GM12878 (cell line): Measurements from ENCODE around the gene SPR. TPM values are rescaled to one million over a fixed set of nuclear protein-coding genes. Genes with fewer than 3 reads are reported as not detected.

Experiments
- ATAC-seq: fragments of 200-7000 bp; cut with Tn5 transposase; 3 replicates; pipeline ENCODE4 v1.9.1; 2020; ENCODE audit warnings: mild to moderate bottlenecking, moderate library complexity
- BruUV-seq: library from RNA; stranded (reverse); fragments of 400-500 nt; replicated peaks from 2 replicates; lab custom pipeline; 2021; lab: Mats Ljungman, UMichigan
- CTCF ChIA-PET: fragments of 300-600 bp; sonication (Branson Sonifier 250); formaldehyde crosslinking; extraction: SDS; loops from one replicate; lab custom pipeline; 2021; ENCODE audit warnings: inconsistent platforms; lab: Yijun Ruan, JAX
- POLR2A ChIA-PET: fragments of 350-600 bp; formaldehyde crosslinking; extraction: SDS; loops from one replicate; lab custom pipeline; 2021; ENCODE audit warnings: inconsistent platforms; lab: Charles Lee
- RAD21 ChIA-PET: fragments of 300-600 bp; sonication (Branson Sonifier 250); formaldehyde crosslinking; loops from one replicate; lab custom pipeline; 2023; ENCODE audit warnings: antibody characterized with exemption; ENCODE audit not compliant: unreplicated experiment; lab: Charles Lee
- SMC1A ChIA-PET: fragments of 300-600 bp; sonication (Branson Sonifier 250); formaldehyde crosslinking; loops from one replicate; lab custom pipeline; 2023; ENCODE audit not compliant: unreplicated experiment, uncharacterized antibody; lab: Charles Lee
- DNase-seq: peaks from one replicate; pipeline ENCODE4 v3.0.0-alpha.2; 2011; ENCODE audit warnings: low read depth, low spot score
- FAIRE-seq: peaks from 3 replicates; lab custom pipeline; 2011; peaks lifted over from hg19 to GRCh38; lab: Jason Lieb, UNC
- H2AFZ ChIP-seq: 2 replicates; pipeline ENCODE4 v1.6.0; 2011; ENCODE audit warnings: low read depth, low read length, control low read depth; ENCODE audit not compliant: control insufficient read depth
- H3K27ac ChIP-seq: 2 replicates; pipeline ENCODE4 v1.5.1; 2011; ENCODE audit warnings: control low read depth; ENCODE audit not compliant: control insufficient read depth, insufficient read depth
- H3K27me3 ChIP-seq, 2 experiments: replicated peaks in 1 of 2; 2 replicates each; pipeline versions ENCODE4 v1.6.0 to v1.6.1; 2011; ENCODE audit warnings: low read length in 1 of 2; ENCODE audit not compliant: control insufficient read depth in 2 of 2, insufficient read depth in 2 of 2
- H3K36me3 ChIP-seq, 2 experiments: 2 replicates each; pipeline ENCODE4 v1.5.1; 2011; ENCODE audit warnings: low read length in 1 of 2; ENCODE audit not compliant: control insufficient read depth in 2 of 2, insufficient read depth in 2 of 2
- H3K4me1 ChIP-seq: 2 replicates; pipeline ENCODE4 v1.6.1; 2011; ENCODE audit warnings: mild to moderate bottlenecking, low read length, moderate library complexity, mixed read lengths; ENCODE audit not compliant: control insufficient read depth, insufficient read depth
- H3K4me2 ChIP-seq: 2 replicates; pipeline ENCODE4 v1.6.0; 2011; ENCODE audit warnings: control low read depth; ENCODE audit not compliant: control insufficient read depth, insufficient read depth
- H3K4me3 ChIP-seq: fragments of 200-600 bp; sonication (generic); 2 replicates; pipeline ENCODE4 v1.5.1; 2016
- H3K79me2 ChIP-seq: 2 replicates; pipeline ENCODE4 v1.6.0; 2011; ENCODE audit warnings: low read length; ENCODE audit not compliant: control insufficient read depth, insufficient read depth
- H3K9ac ChIP-seq: 2 replicates; pipeline ENCODE4 v1.8.0; 2011; ENCODE audit warnings: low read length, control low read depth, mixed read lengths; ENCODE audit not compliant: control insufficient read depth, insufficient read depth
- H3K9me3 ChIP-seq: replicated peaks from 3 replicates; pipeline ENCODE4 v1.5.1; 2011; ENCODE audit warnings: mild to moderate bottlenecking, low read length; ENCODE audit not compliant: control insufficient read depth, insufficient read depth
- H4K20me1 ChIP-seq: 2 replicates; pipeline ENCODE4 v1.6.0; 2011; ENCODE audit not compliant: control insufficient read depth, insufficient read depth
- BCL11A ChIP-seq: IDR thresholded peaks from 2 replicates; pipeline ENCODE4 v1.6.1; 2011; ENCODE audit warnings: low read depth, low read length
- CBFB ChIP-seq: IDR thresholded peaks from 2 replicates; pipeline ENCODE4 v1.6.1; 2016; ENCODE audit warnings: antibody characterized with exemption, low read depth
- CTCF ChIP-seq, 3 experiments: IDR thresholded peaks in 2 of 3; conservative IDR thresholded peaks in 1 of 3; 2 replicates each; pipeline ENCODE4 v1.5.1; 2011; ENCODE audit warnings: low read depth in 3 of 3, low read length in 3 of 3, mild to moderate bottlenecking in 3 of 3, control low read depth in 2 of 3, moderate library complexity in 2 of 3, inconsistent platforms in 1 of 3, mixed read lengths in 1 of 3; ENCODE audit not compliant: control insufficient read depth in 2 of 3, insufficient read depth in 1 of 3; ENCODE audit errors: extremely low read depth in 1 of 3
- EED ChIP-seq: sonication (generic); IDR thresholded peaks from 2 replicates; pipeline ENCODE4 v1.6.1; 2016; ENCODE audit warnings: antibody characterized with exemption, low read depth
- GATAD2B ChIP-seq: fragments of 450-650 bp; conservative IDR thresholded peaks from 2 replicates; pipeline ENCODE4 v1.6.1; 2017; ENCODE audit warnings: low read depth, mild to moderate bottlenecking, moderate library complexity
- MEF2B ChIP-seq: fragments of 450-650 bp; IDR thresholded peaks from 2 replicates; pipeline ENCODE4 v1.6.1; 2018; ENCODE audit warnings: mild to moderate bottlenecking, moderate library complexity; ENCODE audit not compliant: partially characterized antibody, poor library complexity, severe bottlenecking
- NR2F1 ChIP-seq: fragments of 450-650 bp; conservative IDR thresholded peaks from 2 replicates; pipeline ENCODE4 v1.6.1; 2017; ENCODE audit warnings: mild to moderate bottlenecking
- RAD21 ChIP-seq: IDR thresholded peaks from 2 replicates; pipeline ENCODE4 v1.6.1; 2011; ENCODE audit warnings: mild to moderate bottlenecking, low read depth, low read length, moderate library complexity; ENCODE audit not compliant: insufficient read depth
- RAD51 ChIP-seq: fragments of 450-650 bp; IDR thresholded peaks from 2 replicates; pipeline ENCODE4 v1.6.1; 2016; ENCODE audit warnings: moderate library complexity, mild to moderate bottlenecking, inconsistent platforms
- RUNX3 ChIP-seq: IDR thresholded peaks from 2 replicates; pipeline ENCODE4 v1.6.1; 2012; ENCODE audit warnings: low read length, inconsistent platforms
- SKIL ChIP-seq: fragments of 450-650 bp; IDR thresholded peaks from 2 replicates; pipeline ENCODE4 v1.6.1; 2017; ENCODE audit warnings: mild to moderate bottlenecking, low read depth, inconsistent platforms; ENCODE audit not compliant: poor library complexity, severe bottlenecking
- SMAD5 ChIP-seq: IDR thresholded peaks from 2 replicates; pipeline ENCODE4 v1.6.1; 2016; ENCODE audit warnings: antibody characterized with exemption, low read depth
- SP1 ChIP-seq: IDR thresholded peaks from one replicate; pipeline ENCODE4 v1.6.1; 2011; ENCODE audit warnings: low read depth, low read length
- STAT1 ChIP-seq: fragments of 450-650 bp; conservative IDR thresholded peaks from 2 replicates; pipeline ENCODE4 v1.6.1; 2014; ENCODE audit warnings: antibody characterized with exemption, mild to moderate bottlenecking
- TCF12 ChIP-seq: IDR thresholded peaks from 2 replicates; pipeline ENCODE4 v1.6.1; 2011; ENCODE audit warnings: low read depth, mild to moderate bottlenecking, low read length
- YBX1 ChIP-seq: fragments of 450-650 bp; IDR thresholded peaks from 2 replicates; pipeline ENCODE4 v1.6.1; 2016; ENCODE audit warnings: antibody characterized with exemption
- WGBS: methylation state at CpG from one replicate; pipeline ENCODE4 v1.1.6; 2016; ENCODE audit warnings: low lambda C conversion rate; ENCODE audit not compliant: insufficient replicate concordance, insufficient coverage; ENCODE audit errors: missing lambda C conversion rate; 5-methylcytosine and 5-hydroxymethylcytosine counted together
- in situ Hi-C: fragments of 300-500 bp; cut with MboI; formaldehyde crosslinking; loops from 9 replicates; pipeline ENCODE4 v1.14.3; 2018; ENCODE audit warnings: mixed read lengths
- intact Hi-C: fragments of 100-400 bp; cut with micrococcal nuclease; formaldehyde crosslinking; loops from one replicate; pipeline ENCODE4 v1.14.2; 2022; ENCODE audit not compliant: unreplicated experiment
- polyA plus RNA-seq, 11 experiments: library from polyadenylated mRNA; depleted of rRNA in 4 of 11; unstranded in 6 of 11; stranded (reverse) in 5 of 11; fragments of >200 nt; fragmentation: Nextera tagmentation in 4 of 11; fragmentation: Illumina TruSeq in 1 of 11; extraction: Ambion mirVana in 4 of 11; extraction: Trizol in 1 of 11; gene quantifications; 1 replicate in 1 of 11; 2 replicates in 10 of 11; pipeline versions ENCODE4 v1.2.1 to v1.2.3, GENCODE V29; 2011 to 2016; ENCODE audit warnings: inconsistent platforms in 2 of 11, missing spikeins in 2 of 11, low read depth in 1 of 11
- total RNA-seq, 4 experiments: library from RNA; depleted of rRNA in 3 of 4; stranded (reverse); fragments of >200 nt in 3 of 4; fragmentation: Illumina TruSeq in 1 of 4; extraction: Trizol in 1 of 4; gene quantifications; 2 replicates each; pipeline versions ENCODE4 v1.2.1 to v1.2.3, GENCODE V29; 2013 to 2021

Gene SPR
- total and polyA plus RNA-seq, 10 of the 15 experiments (the other 5 are each of a cell fraction or from before 2014, with no cell fraction given) = 0.68 to 7.8 (median 2.5) TPM

GRCh38 chr2:72892506-72893173 lies 5.4 kb downstream of the SPR start (continued):
- TF ChIP-seq CTCF (IDR thresholded peaks at IDR 0.05 in 2 of 3, conservative IDR thresholded peaks at IDR 0.05 in 1 of 3; ENCODE audit: control insufficient read depth in 2 of 3, extremely low read depth in 1 of 3, insufficient read depth in 1 of 3, low read depth in 3 of 3, low read length in 3 of 3) = peak; percentile 87 to 93 (median 92); a peak in 5 of 6 replicates
- TF ChIP-seq GATAD2B = peak; percentile 57; the same call in 1 of the 2 replicates

GRCh38 chr2:72893594-72894319 lies 6.5 kb downstream of the SPR start:
- DNase-seq (peak; percentile 55), FAIRE-seq (peak; percentile 52), ATAC-seq (peak; percentile 88)
- Histone ChIP-seq H3K36me3 (no peaks in the 10 kb centered on the region), H3K27ac (peak overlapping the region; percentile 52), H3K9ac (no peak overlapping the region), H3K9me3 (no peaks in the 10 kb centered on the region), H3K79me2 (no peaks in the 10 kb centered on the region), H4K20me1 (no peaks in the 10 kb centered on the region), H3K4me2 (peak overlapping the region; percentile 5; the same call in 1 of the 2 replicates), H2AFZ (peak overlapping the region; percentile 51), H3K4me3 (no peak overlapping the region), H3K27me3 (no peaks in the 10 kb centered on the region), H3K4me1 (peaks cover 29% of the 10 kb centered on the region)
- in situ Hi-C loops = loop anchor here (5.0 kb wide), 2 partner anchors 79 to 284 kb away; no protein-coding TSS in a partner anchor
- POLR2A ChIA-PET = interaction anchor here (0.6 to 4.5 kb wide), 4 partner anchors 23 to 80 kb away, joined by 3 to 42 read pairs (median 5); partner anchors contain the start of gene EMX1
- SMC1A ChIA-PET = interaction anchor here (0.5 to 9.0 kb wide), 24 partner anchors 9 to 319 kb away, joined by 3 to 134 read pairs (median 4); partner anchors contain the start of gene EMX1
- RAD21 ChIA-PET = interaction anchor here (0.7 to 6.7 kb wide), 24 partner anchors 10 to 286 kb away, joined by 3 to 182 read pairs (median 4); partner anchors contain the start of gene EMX1
- 1% methylated on average over 15 of the region's 15 CpGs for WGBS
- intact Hi-C loops = loop anchor here (1.0 to 5.0 kb wide), 6 partner anchors 23 to 284 kb away; partner anchors contain the start of genes EMX1 and SFXN5
- CTCF ChIA-PET = interaction anchor here (0.6 to 14.3 kb wide), 41 partner anchors 9 to 319 kb away, joined by 3 to 437 read pairs (median 6); partner anchors contain the start of genes EMX1, SFXN5 and SMYD5
- BruUV-seq = no TSS peak
- TF ChIP-seq GATAD2B = peak; percentile 81; the same call in 1 of the 2 replicates
- peak; percentile 92 for TF ChIP-seq RUNX3
- TF ChIP-seq CBFB = peak; percentile 81; the same call in 1 of the 2 replicates
- peak; percentile 50 for TF ChIP-seq EED
- TF ChIP-seq RAD21 = peak; percentile 73
- TF ChIP-seq SP1 = peak; percentile 41
- TF ChIP-seq SMAD5 = no peak
- peak; percentile 93 for TF ChIP-seq TCF12
- peak; percentile 84 for TF ChIP-seq MEF2B
- TF ChIP-seq BCL11A = peak; percentile 81
- peak; percentile 88 for TF ChIP-seq NR2F1
- 0 out of 2 replicates have a peak, but pooled peaks have one; percentile 31 for TF ChIP-seq RAD51
- TF ChIP-seq SKIL = peak; percentile 78
- no peak for TF ChIP-seq YBX1
- no peak for TF ChIP-seq STAT1
